HG03135 (cell line): ENCODE data around the gene HNRNPM.

Source experiments
- ATAC-seq: cut with Tn5 transposase; IDR thresholded peaks from one replicate; pipeline ENCODE4 v1.9.1; 2021; ENCODE audit warnings: mild to moderate bottlenecking, moderate library complexity; ENCODE audit not compliant: unreplicated experiment

HNRNPM gene

GRCh38 chr19:8459095-8459494, 14.3 kb downstream of the HNRNPM start:
- no peak for ATAC-seq

DNA sequence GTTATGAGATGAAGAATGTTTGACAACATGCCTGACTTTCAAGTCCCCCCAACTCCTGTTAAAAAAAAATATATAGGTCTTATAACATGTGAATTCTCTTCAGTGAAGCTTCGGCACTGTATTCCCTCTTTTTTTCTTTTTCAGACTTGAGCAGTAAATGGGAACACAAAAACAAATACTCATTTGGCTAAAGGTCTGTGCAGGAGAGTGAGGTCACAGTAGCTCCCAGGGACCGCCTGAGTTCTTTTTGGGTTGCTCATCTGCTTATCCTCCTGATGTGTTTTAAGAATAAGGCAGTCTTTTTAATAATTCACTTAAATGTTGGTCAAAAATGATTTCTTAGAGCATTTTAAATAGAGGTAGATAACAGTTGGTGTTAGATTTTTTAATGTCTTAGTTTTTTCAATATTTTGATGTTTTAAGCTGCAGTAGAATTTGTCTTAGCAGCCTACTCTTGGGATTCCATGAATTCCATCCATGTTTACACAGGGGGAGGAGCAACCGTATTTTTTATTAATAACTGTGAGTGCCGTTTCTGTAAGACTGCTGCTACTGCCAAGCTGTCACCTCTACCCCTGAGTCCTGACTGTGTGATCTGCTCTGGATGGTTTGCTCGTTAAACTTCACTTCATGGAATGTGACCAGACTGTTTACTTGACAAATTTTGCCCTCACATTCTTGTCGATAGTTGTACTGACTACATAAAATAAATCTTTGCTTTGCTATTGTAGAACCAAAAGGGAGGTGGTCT, 14.9 kb downstream of the HNRNPM start:
- no peak for ATAC-seq

DNA sequence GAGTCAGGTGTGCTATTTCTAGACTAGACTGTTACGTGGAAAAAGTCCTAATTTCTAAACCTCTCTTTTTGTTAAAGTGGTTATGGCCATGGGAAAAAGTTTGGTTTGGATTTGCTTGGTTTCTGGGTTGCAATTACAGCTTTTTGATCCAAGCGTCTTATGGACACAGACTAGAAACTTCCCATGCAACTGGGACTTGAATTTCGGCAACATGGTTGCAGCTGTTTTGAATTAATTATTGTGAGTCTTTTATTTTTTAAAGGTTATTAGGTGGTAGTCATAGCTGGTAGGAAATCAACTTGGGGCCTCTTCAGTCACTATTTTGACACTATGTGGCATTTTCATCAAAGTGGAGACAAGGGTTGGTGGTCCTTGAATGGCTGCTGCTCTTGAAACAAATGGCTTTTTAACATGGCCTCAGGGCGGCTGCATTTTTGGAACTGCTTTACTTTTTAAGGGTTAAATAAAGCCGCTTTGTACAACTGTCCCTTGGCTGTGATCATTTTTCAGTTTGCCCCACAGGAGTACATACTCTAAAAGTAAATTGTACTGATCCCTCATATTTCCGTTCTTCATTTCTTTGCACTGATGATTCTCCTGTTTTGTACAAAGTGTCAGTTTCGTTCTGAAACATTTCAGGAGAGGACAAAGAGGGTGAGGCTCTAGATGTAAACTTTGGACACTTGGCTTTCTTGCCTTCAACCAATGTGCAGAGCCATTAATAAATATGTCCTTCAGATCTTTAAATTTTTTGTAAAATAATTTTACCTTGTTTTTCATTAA, 15.9 kb downstream of the HNRNPM start:
- no peak for ATAC-seq

DNA sequence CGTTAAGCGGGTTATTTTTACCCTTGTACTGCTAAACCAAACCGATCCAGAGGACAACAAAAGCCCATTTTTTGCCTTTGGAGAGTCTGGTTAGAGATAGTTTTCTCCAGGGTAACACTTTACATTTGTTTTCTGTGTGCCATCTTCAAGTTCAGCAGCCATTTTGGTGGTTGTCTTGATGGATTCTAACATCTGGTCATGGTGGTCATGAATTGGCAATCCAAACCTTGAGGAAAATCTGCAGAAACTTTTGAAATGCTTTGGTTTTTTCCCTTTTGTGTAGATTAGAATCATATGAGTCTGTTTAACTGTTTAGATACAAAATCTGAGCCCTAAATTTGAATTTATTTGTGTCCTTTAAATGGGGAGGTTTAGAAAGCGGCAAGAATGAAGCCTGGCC, 16.6 kb downstream of the HNRNPM start:
- no peak for ATAC-seq

DNA sequence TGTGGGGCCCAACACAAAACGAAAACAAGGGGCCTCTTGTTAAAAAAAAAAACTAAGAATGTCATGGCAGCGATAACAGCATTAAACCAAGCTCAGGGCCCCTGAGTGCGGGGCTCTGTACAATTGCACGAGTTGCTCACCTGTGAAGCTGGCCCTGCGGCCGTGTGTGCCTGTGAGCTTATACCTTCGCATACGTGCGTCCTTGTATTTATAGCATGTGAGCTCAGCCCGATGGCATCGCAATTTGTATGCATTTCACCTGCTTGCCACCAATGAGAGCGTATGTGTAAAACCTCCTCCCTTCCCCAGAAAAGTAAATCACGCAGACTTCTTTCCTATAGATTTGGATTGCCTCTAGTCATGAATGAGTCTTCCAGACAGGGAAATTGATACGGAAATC, 17.1 kb downstream of the HNRNPM start:
- ATAC-seq = no peak

DNA sequence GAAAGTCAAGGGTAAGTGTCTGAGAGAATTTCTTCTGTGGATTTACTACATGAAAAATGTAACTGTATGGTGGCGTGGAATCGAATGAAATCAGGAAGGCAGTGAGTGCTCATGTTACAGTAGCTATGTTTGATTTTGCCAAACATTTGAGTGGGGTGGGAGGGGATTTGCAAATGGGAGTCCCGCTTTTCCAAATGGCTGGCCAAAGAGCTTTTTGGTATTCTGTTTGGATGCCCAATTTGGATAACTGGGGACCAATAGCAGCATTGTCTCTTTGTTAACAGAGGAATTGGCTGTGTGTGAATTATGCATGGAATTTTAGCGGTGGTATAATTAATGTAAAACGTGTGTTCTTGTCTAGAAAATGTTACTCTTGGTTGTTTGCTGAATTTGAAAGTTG, 17.8 kb downstream of the HNRNPM start:
- no peak for ATAC-seq

- no peak for ATAC-seq
These were observed 18.6 kb downstream of the HNRNPM start for GRCh38 chr19:8463365-8463764.

- ATAC-seq = no peak
These were observed 21.2 kb downstream of the HNRNPM start for GRCh38 chr19:8466018-8466417.

- ATAC-seq = no peak
These were observed 23.3 kb downstream of the HNRNPM start for GRCh38 chr19:8468124-8468523.

- no peak for ATAC-seq
These were observed 24.1 kb downstream of the HNRNPM start for GRCh38 chr19:8468761-8469373.

DNA sequence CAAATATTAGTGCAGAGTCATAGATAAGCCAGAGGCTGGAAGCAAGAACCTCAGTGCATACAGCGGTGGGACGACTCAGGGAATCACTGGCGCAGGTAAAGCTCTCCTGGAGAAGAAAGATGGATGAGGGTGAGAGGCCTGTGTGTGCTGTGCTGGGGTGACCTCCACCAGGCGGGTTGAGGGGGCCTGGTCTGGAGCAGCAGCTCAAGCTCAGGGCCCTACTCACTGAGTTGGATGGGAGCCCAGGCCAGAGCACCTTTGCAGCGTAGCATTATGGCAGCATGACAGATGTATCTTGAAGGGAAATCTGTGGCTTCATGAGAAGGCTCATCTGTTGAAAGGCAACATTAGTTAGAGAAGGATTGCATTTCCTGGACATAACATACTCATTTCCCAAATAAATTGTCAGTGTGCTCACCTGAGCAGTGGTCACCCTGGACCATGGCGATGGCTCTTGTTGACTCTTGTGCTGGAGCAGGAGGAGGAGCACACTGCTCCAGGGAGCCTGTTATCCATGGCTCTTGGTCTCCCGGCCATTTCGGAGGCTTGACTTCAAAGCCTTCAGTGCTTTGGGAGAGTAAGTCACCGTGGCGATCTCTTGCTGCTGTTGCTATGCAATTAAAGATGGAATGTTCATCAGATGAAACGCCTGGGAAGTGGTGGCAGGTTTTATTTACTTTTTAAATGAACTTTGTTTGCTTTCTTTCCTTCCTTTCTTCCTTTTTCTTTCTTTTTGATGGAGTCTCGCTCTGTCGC, 25.0 kb downstream of the HNRNPM start:
- ATAC-seq = no peak

GRCh38 chr19:8473648-8474476, 29.1 kb downstream of the HNRNPM start:
- ATAC-seq = peak; percentile 59

DNA sequence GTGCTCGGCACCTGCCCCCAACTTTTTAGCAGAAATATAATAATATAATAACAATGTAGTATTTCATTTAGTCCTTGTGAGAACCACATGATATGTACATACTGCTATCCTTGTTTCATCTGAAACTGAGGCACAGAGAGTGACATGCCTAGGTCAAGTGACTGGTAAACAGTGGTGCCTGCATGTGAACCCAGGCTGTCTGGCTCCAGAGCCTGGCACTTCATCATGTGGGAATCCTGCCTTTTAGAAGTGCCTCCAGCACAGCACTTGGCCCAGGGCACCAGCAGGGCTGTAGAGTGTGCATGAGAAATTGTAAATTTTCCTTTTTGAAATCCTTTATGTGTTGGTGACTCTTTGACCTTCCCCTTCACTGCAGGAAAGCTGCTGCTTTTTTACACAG, 30.2 kb downstream of the HNRNPM start:
- no peak for ATAC-seq

GRCh38 chr19:8476524-8476923, 31.7 kb downstream of the HNRNPM start:
- ATAC-seq = no peak

- no peak for ATAC-seq
These were observed 33.1 kb downstream of the HNRNPM start for GRCh38 chr19:8477889-8478288.

GRCh38 chr19:8478598-8478997, 33.8 kb downstream of the HNRNPM start:
- no peak for ATAC-seq

DNA sequence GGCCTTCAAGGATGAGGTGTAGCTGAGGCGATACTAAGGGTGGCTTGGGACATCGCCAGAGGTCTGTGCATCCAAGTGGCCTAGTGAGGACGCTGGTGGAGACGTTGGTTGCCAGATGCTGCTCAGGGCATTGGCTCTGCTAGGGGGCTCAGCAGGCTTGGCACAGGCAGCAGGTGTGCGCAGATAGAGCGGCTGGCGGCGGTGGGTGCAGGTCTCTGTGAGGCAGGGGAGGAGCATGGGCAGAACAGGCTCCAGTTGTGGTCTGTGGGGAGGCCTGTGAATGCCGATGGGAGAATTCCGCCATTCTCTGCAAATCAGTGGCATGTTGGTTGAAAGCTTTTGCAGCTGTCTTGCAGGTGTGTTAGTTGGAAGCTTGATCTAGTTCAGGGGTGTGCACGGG, 36.4 kb downstream of the HNRNPM start:
- no peak for ATAC-seq

- no peak for ATAC-seq
These were observed 36.8 kb downstream of the HNRNPM start for GRCh38 chr19:8481616-8482015.

GRCh38 chr19:8482696-8483095, 37.9 kb downstream of the HNRNPM start:
- ATAC-seq = no peak

- ATAC-seq = no peak
These were observed 38.4 kb downstream of the HNRNPM start for GRCh38 chr19:8483165-8483564.
